WTC11 (cell line): Measurements from ENCODE around the gene LMOD2.

ENCODE experiments used
- JUN ChIP-seq: sonication (generic); formaldehyde crosslinking; IDR thresholded peaks from 2 replicates; pipeline ENCODE4 v1.8.0; 2023; ENCODE audit warnings: mild to moderate bottlenecking, missing genetic modification reagents
- SP1 ChIP-seq: sonication (generic); formaldehyde crosslinking; conservative IDR thresholded peaks from 2 replicates; pipeline ENCODE4 v1.8.1; 2022; ENCODE audit warnings: missing genetic modification reagents
- TF ChIP-seq, protein P1 (sequence below): fragments of 200-600 bp; IDR thresholded peaks from 2 replicates; pipeline ENCODE4 v1.8.0; 2022; ENCODE audit warnings: antibody characterized with exemption
- TF ChIP-seq, protein P2 (sequence below): sonication (generic); formaldehyde crosslinking; IDR thresholded peaks from 2 replicates; pipeline ENCODE4 v1.8.1; 2023; ENCODE audit warnings: mild to moderate bottlenecking, missing genetic modification reagents, moderate library complexity

DNA sequence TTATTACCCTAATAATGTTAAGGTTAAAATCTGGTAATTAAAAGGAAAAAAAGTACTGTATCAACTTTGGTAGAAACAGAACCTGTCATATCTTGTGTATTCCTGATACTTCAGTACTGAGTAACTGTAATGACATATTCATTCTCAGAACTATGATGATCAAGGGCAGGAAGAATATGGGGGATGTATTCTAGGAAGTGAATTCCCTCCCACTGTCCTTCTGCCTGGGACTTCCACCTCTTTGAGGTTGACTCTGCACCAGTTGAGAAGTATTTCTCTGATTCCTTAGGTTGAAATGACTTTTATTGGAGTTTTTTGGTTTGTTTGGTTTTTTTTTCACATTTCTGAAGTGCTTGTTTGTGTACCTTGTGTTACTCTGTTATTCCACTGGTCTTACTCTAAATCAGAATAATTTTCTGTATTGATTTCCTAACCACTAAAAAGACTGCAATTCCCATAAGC lies 56.2 kb downstream of the LMOD2 start:
- TF ChIP-seq, protein P1, sequence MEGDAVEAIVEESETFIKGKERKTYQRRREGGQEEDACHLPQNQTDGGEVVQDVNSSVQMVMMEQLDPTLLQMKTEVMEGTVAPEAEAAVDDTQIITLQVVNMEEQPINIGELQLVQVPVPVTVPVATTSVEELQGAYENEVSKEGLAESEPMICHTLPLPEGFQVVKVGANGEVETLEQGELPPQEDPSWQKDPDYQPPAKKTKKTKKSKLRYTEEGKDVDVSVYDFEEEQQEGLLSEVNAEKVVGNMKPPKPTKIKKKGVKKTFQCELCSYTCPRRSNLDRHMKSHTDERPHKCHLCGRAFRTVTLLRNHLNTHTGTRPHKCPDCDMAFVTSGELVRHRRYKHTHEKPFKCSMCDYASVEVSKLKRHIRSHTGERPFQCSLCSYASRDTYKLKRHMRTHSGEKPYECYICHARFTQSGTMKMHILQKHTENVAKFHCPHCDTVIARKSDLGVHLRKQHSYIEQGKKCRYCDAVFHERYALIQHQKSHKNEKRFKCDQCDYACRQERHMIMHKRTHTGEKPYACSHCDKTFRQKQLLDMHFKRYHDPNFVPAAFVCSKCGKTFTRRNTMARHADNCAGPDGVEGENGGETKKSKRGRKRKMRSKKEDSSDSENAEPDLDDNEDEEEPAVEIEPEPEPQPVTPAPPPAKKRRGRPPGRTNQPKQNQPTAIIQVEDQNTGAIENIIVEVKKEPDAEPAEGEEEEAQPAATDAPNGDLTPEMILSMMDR, result no peak
- TF ChIP-seq SP1 (CRISPR knock-in tag) (no peak), JUN (CRISPR knock-in tag) (no peak)
- TF ChIP-seq, protein P2, sequence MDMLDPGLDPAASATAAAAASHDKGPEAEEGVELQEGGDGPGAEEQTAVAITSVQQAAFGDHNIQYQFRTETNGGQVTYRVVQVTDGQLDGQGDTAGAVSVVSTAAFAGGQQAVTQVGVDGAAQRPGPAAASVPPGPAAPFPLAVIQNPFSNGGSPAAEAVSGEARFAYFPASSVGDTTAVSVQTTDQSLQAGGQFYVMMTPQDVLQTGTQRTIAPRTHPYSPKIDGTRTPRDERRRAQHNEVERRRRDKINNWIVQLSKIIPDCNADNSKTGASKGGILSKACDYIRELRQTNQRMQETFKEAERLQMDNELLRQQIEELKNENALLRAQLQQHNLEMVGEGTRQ (CRISPR knock-in tag), result no peak
